Effector CD4-positive, alpha-beta T cell (primary cell): ENCODE data around the gene ARHGAP42.
"Not testable (repeated sequence)": the region's sequence is repeated elsewhere in the genome, so short reads cannot be mapped to it uniquely, and the experiment has no call there.

Experiments used
- DNase-seq: peaks from one replicate; pipeline ENCODE4 v3.0.0-alpha.2; 2020

ARHGAP42 gene

GRCh38 chr11:100727410-100727809 lies 40.3 kb downstream of the ARHGAP42 start:
- DNase-seq: no peak

GRCh38 chr11:100730266-100730665 lies 43.2 kb downstream of the ARHGAP42 start:
- no peak for DNase-seq

GRCh38 chr11:100731471-100731870 lies 44.4 kb downstream of the ARHGAP42 start:
- no peak for DNase-seq

- DNase-seq: no peak
Measured at GRCh38 chr11:100732949-100733348, 45.9 kb downstream of the ARHGAP42 start.

- DNase-seq: no peak
Measured at GRCh38 chr11:100734743-100735527, 47.8 kb downstream of the ARHGAP42 start.

GRCh38 chr11:100735949-100736675 lies 49.0 kb downstream of the ARHGAP42 start:
- no peak for DNase-seq

- DNase-seq: no peak
Measured at GRCh38 chr11:100738701-100739270, 51.7 kb downstream of the ARHGAP42 start.

GRCh38 chr11:100739666-100740065 lies 52.6 kb downstream of the ARHGAP42 start:
- no peak for DNase-seq

GRCh38 chr11:100740440-100740839 lies 53.4 kb downstream of the ARHGAP42 start:
- no peak for DNase-seq

- no peak for DNase-seq
Measured at GRCh38 chr11:100741866-100742625, 55.0 kb downstream of the ARHGAP42 start.

GRCh38 chr11:100746448-100746847 lies 59.4 kb downstream of the ARHGAP42 start:
- DNase-seq: no peak

- no peak for DNase-seq
Measured at GRCh38 chr11:100748153-100748552, 61.1 kb downstream of the ARHGAP42 start.

- not testable (repeated sequence) for DNase-seq
Measured at GRCh38 chr11:100749887-100750565, 62.9 kb downstream of the ARHGAP42 start.

GRCh38 chr11:100750566-100750891 lies 63.4 kb downstream of the ARHGAP42 start:
- not testable (repeated sequence) for DNase-seq

- DNase-seq: no peak
Measured at GRCh38 chr11:100752371-100753171, 65.5 kb downstream of the ARHGAP42 start.

- DNase-seq: no peak
Measured at GRCh38 chr11:100753172-100753543, 66.1 kb downstream of the ARHGAP42 start.

- no peak for DNase-seq
Measured at GRCh38 chr11:100753571-100753970, 66.5 kb downstream of the ARHGAP42 start.

- DNase-seq: no peak
Measured at GRCh38 chr11:100756559-100756958, 69.5 kb downstream of the ARHGAP42 start.

GRCh38 chr11:100757646-100758045 lies 70.6 kb downstream of the ARHGAP42 start:
- DNase-seq: no peak

- DNase-seq: no peak
Measured at GRCh38 chr11:100759106-100759505, 72.0 kb downstream of the ARHGAP42 start.

GRCh38 chr11:100759856-100760255 lies 72.8 kb downstream of the ARHGAP42 start:
- no peak for DNase-seq

- DNase-seq: no peak
Measured at GRCh38 chr11:100760744-100761143, 73.7 kb downstream of the ARHGAP42 start.
